Brain pericyte (primary cell): ENCODE results near the gene MEGF6.

ENCODE experiments used
- DNase-seq: peaks from one replicate; pipeline ENCODE4 v3.0.0-alpha.2; 2012; ENCODE audit warnings: low read depth, low spot score

The MEGF6 gene

DNA sequence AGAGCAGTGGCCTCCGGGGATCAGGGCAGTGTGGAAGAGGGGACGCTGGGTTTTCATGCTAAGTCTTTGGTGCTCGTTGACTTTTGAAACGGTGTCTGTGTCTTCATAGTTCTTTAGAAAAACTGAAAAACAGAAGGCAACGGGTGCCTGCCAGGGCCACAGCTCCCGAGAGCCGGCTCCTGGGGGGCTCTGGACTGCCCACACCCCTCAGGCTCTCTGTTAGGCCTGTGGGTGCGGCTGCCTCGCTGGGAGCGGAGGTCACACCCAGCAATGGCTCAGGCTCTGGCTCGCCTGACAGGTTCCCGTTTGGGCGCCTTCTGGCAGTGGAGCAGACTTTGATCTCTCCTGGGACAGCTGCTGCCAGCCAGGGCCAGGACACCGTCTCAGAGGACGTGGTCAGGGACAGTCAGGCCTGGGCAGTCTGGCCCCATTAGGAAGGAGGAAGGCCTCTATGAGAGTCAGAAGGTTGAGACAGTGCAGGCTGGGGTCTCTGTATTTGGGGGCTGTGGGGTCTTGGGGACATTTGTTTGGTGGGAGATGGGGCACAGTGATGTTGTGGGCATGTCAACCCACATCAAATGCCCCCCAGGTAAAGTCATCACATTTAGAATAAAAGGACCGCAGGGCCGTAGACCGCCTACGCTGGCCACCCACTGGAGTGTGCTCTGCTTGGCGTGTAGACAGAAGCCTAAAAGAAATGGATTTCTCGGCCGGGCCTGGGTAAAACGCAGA lies 151.2 kb downstream of the MEGF6 start:
- no peak for DNase-seq

DNA sequence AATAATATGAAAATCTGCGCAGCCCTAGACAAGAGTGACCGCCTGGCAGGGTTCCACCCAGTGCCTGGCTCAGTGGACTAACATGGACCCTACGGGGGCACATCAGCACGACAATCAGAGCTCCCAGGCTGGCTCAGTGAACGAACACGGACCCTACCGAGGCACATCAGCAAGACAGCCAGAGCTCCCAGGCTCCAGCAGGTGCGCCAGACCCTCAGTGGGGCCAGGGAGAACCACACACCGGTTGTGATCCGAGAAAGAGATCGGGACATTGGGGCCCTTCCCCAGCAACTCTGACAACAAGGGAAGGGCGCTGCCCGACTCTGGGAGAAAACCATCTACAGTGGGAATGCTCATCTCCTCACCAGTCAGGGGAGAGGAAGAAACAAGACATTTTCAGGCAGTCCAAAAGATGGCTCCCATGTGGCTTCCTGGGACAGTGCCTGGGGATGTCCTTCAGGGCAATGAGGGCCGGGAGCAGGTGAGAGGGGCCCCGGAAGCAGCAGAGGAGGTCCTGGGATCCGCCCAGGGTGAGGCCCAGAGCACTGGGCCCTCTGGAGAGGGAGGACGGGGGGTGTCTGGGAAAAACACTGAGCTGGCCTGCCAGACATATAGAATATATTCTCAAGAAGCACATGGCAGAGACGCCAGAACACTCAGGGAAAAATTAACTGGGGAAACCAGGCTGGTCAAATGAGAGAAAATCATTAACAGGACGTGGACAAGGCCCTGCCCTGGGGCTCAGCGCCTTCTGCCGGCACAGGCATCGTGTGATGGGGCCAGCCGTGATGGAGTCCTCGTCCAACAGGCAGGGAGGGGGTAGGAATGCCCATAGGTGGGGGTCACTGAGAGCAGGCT lies 152.0 kb downstream of the MEGF6 start:
- no peak for DNase-seq

DNA sequence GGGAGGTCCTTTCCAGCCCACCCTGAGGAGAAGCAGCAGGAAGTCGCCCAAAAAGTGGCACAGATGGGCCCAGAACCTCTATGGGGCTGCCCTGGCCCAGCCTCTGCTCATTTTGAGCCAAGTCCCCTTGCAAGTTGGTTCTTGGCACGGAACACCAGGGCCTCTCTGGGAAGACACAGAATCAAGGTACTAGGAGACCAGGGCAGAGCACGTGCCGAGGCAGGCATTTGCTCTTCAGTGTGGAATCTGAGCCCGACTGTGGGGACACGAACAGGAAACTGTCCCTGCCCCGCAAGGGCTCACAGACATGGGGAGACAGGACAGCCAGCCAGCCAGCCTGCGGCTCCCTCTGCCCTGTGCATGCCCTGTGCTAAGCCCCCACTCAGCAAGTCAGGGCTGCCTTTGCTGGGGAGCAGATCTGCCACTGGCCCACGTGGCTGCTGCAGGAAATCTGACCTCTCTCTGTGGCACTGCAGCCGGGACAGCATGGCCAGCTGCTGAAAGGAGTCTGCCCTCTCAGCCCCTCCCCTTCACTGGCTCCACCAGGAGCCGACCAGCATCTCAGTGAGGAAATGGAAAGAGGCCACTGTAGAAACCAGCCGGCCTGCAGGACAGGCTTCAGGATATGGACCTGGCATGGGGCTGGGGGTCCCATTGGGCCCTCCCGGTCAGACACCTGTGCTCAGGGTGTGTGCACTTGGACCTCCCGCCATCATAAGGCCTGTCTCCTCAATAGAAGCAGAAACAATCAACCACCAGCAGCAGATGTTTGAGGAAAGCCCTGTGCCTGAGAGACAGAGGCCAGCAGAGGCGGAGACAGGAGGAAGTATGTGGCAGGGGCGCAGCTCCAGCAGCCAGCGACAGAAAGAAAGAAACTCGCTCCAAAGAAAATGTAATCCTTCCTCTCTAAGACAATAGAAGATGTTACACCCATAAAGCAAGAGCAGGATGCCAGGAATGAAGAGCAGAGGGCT lies 153.1 kb downstream of the MEGF6 start:
- DNase-seq, result no peak

DNA sequence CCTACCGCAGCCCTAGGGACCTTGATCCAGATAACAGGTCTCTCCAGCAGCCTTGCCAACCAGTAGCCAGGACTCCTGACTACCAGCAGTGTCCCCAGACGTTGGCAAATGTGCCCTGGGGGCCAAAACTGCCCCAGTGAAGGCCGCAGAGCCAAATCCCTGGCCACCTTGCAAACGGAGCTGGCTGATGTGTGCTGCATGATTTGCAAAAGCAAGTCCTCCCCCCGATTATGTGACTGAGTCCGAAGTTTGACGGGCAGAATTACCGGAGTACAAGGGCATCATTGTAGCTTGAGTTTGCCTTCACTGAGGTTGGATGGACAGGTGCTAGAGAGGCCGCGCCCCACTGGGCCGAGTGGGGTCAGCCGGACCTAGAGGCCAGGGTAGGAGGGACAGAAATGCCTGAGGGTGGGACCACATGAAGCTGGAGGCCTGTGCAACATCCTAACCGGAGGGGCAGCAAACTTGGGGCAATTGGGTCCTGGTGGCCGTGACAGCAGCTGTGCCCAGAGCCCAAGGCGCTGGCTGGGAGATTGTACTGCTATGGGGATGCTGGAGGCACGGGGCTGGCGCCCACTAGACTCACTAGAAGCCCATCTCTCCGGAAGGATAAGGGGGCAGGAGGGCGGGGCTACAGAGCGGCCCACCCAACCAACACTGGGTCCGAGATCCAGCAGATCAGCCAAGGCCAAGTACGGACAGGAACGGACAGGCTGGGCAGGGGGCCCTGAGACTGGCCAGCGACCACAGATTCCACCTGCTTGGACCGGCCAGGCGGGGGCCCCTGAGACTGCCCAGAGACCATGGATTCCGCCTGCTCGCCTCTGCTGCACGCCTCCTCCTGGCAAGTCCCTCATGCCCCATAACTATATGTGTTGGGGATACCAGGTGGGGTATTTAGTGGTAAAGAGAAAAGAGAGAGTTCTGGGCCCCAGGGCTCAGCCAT lies 154.1 kb downstream of the MEGF6 start:
- DNase-seq, result no peak

DNA sequence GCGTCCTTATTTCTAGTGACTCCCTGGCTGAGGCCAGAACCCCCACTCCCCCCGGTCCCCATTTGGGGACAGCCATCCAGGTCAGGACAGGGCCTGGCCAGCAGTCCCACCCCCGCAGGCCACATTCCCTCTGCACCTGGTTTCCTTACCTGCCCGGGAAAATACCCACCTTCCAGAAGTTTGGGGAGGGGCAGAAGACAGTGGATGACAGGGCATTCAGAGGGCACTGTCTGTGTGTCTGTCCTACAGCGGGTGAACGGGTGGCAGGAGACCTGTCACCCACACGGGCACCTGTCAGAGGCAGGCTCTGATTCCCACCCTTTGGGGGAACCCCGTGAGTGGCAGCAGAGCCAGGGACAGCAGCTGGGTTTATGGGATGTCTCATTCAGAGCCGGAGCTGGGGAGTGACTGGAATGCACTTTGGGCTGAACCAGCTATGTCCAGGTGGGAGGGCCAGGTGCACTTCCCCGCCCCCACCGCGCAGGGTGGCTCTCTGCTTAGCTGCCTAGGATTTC lies 154.8 kb downstream of the MEGF6 start:
- DNase-seq, result no peak

DNA sequence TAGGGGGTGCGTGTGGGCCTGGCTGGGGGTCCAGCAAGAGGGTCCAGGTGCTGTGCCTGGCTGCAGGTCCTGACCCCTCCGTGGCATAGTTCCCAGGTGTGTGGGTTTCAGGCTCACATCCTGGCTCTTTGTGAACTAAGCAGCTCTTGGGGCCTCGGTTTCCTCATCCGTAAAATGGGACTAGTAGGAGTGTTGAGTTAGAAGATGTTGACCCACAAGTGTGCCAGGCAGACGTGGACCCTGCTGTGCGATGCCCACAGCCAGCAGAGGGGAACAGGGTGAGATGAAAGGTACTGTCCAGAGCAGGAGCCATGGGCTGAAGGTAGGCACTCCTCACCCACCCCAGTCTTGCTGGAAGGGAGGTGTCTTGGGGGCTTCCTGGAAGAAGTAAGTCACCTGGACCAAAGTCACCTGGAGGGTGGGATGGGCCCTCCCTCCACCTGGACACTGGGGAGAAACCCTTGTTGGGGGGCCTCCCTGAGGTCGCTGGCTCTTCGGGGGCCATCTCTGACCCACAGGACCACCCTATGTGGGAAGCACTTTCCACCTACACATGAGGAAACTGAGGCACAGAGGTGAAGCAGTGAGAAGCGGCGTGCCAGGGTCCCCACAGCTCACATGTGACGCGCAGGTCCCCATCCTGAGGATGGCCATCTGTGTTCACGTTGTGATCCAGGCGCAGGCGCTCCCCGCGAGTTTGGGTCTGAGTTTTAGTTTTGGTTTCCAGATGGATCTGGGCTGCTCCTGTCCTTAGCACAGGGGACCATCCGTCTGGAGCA lies 155.4 kb downstream of the MEGF6 start:
- DNase-seq, result no peak

DNA sequence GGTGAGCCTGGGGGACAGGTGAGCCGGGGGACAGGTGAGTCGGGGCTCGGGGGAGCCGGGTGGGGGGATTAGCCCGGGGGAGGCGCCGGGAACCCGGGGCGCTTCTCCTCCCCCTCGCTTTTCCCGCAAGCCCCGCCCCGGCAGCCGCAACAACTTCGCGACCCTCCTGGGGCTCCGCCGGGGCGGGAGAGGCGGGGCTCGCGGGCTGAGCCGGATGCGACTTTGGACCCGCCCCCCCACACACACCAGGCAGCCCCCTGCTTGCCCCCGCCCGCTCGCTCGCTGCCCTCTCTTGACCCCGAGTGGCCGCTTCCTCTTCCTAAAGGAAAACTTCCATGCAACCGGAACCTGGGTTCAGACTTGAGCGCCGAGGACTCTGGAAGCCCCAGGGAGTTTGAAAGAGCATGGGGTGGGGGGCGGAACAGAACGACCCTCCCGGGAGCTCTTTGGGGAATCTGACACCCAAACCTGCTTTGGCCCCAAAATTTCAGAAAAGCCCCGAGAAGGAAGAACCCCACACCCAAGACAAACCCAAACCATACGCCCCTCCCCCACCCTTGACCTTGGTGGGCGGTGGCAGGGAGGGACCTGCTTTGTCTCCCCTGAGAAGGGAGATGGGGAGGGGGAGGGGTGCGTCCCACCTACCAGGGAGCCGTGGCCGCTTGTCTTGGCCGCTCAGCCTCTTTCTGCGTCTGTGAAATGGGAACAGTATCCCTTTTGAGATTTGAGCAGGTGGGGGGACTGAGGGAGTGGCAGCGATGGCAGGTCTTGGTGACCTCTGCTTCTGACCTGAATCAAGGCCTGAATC lies 156.3 kb downstream of the MEGF6 start:
- DNase-seq, result no peak

DNA sequence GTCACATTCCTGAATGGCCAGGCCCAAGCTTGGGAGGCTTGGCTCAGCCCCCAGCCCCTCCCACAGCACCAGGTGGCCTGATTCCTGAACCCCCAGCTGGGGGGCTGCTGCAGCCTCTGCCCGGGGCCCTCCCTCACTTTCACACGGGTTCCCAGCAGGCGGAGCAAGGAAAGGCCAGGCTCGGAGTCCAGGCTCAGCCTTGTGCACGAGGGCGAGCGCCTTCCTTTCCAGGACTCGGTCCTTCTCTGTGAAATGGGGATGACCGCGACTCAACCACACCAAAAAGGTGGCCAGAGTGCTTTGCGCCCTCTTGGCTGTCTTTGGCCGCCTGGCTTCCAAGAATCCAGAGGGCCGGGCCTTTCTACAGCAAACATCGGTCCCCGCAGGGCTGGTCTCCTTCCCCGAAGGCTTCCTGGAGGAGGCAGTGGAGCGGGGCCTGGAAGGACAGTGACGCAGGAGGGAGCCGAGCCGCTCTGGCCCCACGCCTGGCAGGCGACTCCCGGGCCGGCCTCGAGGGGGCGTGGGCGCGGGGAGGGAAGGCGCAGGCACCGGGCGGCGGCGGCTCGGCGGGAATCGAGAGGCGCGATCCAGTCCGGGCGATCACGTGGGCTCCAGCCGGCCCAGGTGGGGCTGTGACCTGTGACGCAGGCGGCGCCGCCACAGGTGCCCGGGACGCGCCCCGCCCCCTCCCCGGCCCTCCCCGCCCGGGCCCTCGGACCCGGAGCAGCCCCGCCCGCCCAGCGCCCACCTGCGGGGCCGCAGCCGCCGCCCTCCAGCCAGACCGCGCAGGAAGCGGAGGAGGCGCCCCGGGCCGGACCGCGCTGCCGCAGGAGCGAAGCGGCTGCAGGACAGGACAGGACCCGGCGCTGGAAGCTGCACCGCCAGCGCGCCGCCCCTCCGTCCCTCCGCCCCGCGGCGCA lies 157.2 kb downstream of the MEGF6 start, which contains the start of gene ARHGEF16:
Gene ARHGEF16, plus strand, starts transcription at position 775 of the 920 bp plus-strand sequence. CDS start 8,420 bp downstream, outside the sequence.
- no peak for DNase-seq

DNA sequence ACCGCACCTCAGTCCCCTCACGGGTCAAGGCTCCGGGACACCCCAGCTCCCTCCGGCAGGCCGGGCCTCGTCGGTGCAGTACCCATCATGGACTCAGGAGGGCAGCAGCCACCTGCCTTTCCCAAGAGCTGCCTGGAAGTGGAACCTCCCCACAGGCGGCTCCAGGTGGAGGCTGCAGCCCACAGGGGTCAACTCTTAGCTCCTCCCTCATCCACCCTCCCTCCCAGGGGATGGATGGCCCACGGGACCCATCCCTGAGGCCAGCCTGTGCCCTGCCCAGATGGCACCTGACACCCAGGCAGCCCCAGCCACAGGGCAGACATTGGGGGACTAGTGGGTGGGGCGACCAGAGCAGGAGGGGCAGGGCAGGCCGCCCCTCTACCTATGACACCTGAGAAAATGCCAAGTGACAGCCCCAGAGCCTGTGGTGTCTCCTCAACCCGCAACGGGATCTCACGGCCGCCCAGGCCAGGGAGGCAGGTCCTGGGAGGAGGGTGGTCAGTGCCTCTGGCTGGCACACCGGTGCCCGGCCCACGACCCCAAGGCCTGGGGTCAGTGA lies 158.0 kb downstream of the MEGF6 start:
- no peak for DNase-seq

DNA sequence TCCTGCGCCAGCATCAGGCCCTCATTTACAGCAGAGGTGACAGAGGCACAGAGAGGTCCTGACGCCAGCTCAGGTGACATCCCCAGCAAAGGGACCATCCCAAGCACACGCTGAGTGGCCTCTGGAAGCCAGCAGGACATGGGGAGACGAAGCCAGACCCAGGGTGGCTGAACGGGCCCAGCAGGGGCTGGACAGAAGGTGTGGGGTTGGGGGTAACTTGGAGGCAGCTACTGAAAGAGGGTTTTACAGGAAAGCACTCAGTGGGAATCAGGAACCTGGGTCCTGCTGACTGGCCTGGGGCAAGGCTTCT lies 158.5 kb downstream of the MEGF6 start:
- no peak for DNase-seq

DNA sequence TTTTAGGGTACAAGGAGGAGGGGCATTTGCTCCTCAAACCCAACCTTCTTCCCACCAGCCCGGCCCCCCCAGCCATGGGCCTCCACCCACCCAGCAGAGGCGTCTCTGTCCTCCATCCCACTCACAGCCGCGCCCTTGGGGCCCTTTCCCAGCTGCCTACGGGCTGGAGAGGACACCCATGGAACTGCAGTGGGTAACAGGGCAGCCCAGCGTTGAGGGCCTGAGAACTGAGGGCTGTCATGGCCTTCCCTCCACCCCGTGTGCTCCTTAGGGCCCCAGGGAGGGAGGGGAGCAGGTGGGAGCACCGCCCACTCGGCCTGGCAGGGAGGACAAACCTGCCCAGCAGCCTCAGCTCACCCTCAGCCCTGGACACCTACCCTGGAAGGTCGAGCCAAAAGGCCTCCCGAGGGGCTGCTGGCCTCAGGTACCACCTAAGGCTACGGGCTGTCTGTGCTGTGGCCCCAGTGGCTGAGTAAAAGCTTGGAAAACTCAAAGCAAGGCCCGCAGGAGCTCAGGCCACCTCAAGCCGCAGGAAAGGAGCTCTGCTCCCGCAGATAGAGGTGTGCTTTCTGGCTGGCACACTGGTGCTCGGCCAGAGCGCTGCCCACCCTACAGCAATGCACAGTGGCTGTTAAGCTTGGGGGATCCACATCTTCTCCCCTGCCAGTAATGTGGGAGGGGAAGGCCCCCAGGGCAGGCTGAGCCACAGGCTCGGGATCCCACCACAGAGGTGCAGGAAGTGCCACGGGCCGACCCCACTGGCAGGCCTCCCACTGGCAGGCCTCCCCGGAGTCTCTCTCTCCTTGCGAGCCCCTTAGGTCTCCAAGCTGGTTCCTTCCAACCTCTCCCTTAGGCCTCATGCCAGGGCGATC lies 159.1 kb downstream of the MEGF6 start:
- DNase-seq, result no peak

DNA sequence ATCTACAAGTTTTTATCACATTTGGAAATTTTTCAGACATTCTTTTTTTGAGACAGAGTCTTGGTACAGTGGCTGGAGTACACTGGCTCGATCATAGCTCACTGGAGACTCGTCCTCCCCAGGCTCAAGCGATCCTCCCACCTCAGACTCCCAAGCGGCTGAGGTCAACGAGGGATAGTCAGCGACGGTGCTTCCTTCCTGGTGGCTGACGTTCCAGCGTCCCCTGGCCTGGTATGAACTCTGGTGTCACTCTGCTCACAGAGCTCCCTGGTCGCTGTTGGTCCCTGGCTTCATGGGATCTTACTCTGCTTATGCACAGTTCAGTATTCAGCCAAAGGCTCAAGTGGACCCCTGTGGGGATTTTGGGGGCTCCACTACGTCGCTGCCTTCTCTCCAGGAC lies 160.3 kb downstream of the MEGF6 start:
- DNase-seq, result no peak

DNA sequence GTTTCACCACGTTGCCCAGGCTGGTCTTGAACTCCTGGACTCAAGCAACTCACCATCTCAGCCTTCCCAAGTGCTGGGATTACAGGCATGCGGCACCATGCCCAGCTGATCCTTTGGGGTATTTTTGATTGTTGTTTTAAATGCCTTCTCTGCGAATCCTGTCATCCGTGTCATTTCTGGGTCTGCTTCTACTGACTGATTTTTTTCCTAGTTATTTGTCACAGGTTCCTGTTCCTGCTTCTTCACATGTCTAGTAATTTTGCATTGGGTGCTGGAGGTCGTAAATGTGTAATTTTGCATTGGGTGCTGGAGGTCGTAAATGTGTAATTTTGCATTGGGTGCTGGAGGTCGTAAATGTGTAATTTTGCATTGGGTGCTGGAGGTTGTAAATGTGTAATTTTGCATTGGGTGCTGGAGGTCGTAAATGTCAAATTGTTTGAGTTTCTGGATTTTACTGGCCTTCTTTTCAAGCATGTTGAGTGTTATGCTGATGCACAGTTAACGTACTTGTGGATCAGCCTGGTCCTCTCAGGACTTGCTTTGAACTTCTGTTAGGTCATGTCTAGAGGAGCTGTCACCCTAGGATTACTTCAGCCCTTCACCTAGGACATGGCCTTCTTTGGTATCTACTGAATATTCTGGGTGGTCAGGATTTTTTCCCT lies 161.0 kb downstream of the MEGF6 start:
- no peak for DNase-seq

DNA sequence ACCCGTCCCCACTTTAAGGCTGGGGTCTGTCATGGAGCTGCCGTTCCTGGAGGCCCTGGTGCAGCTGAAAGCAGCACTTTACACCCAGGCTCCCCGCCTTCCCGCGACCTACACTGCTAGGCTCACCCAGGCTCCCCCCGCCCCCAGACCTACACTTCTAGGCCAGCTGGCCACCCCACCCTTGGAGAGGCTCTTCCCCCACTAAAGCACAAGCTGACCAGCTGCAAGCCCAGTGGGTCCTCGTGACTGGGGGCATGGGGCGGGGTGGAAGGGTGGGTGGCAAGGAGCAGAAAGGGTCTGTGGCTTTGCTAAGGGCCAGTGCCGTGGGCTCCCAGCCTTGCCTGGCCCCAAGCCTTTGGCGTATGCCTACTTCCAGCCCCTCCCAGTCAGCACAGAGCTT lies 166.6 kb downstream of the MEGF6 start:
- DNase-seq, result no peak

DNA sequence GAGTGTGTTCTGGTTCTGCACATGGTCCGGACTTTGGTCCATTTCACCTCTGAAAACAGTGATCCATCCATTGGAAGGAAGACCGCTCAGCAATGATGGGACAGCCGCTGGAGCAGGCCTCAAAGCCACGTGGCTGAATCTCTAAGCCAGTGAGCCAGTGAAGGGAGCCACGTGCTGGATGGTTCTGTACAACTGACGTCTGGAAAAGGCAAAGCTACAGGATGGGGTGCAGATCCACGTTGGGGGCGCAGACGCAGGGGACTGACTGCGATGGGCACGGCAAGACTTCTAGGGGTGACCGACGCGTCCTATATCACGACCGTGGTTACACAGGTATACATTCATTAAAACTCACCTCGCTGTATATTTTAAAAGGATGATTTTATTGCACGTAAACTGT lies 167.0 kb downstream of the MEGF6 start:
- no peak for DNase-seq

DNA sequence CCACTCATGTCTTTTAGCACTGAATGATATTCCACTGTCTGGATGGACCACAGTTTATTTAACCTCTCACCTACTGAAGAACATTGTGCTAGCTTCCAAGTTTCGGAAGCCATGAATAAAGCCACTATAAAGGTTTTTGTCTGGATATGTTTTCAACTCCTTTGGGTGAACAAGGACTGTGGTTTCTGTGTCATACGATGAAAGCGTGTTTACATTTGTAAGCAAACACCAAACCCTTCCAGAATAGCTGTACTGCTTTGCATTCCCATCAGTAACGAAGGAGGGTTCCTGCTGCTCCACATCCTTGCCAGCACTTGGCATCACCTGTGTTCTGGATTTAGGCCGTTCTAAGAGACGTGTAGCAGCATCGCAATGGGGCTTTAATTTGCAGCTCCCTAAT lies 167.5 kb downstream of the MEGF6 start:
- DNase-seq, result no peak
